H1 (cell line): ENCODE data around the gene TMEM63C. TPM values are rescaled to one million over a fixed set of nuclear protein-coding genes. Genes with fewer than 3 reads are reported as not detected.

Source experiments
- CTCF ChIA-PET: fragments of 300-600 bp; sonication (Branson Sonifier 250); formaldehyde crosslinking; loops from one replicate; lab custom pipeline; 2021; ENCODE audit not compliant: partially characterized antibody; lab: Charles Lee
- POLR2A ChIA-PET: fragments of 300-600 bp; sonication (Branson Sonifier 250); formaldehyde crosslinking; loops from one replicate; lab custom pipeline; 2021; ENCODE audit warnings: inconsistent platforms; ENCODE audit not compliant: partially characterized antibody; lab: Charles Lee
- DNase-seq, 2 experiments: peaks; one replicate each; pipeline versions ENCODE4 v3.0.0 to v3.0.0-alpha.2; 2010 to 2022; ENCODE audit warnings: low spot score in 2 of 2, low read depth in 1 of 2, mixed read lengths in 1 of 2
- FAIRE-seq: peaks from 2 replicates; lab custom pipeline; 2011; peaks lifted over from hg19 to GRCh38; lab: Jason Lieb, UNC
- H2AFZ ChIP-seq: 2 replicates; pipeline ENCODE4 v1.8.1; 2012; ENCODE audit warnings: low read length, inconsistent platforms
- H2AK5ac ChIP-seq: 2 replicates; pipeline ENCODE4 v1.6.1; 2013; ENCODE audit warnings: low read depth, low read length
- H2BK120ac ChIP-seq: replicated peaks from 2 replicates; pipeline ENCODE3; 2013; ENCODE audit warnings: low read depth, low read length, inconsistent platforms
- H2BK12ac ChIP-seq: 2 replicates; pipeline ENCODE4 v1.6.1; 2013; ENCODE audit warnings: low read depth, low read length
- H2BK15ac ChIP-seq: 2 replicates; pipeline ENCODE4 v1.6.1; 2013; ENCODE audit warnings: low read length
- H2BK20ac ChIP-seq: 2 replicates; pipeline ENCODE4 v1.6.1; 2013; ENCODE audit warnings: low read length
- H2BK5ac ChIP-seq: 2 replicates; pipeline ENCODE4 v1.6.1; 2013; ENCODE audit warnings: low read depth, low read length
- H3K14ac ChIP-seq: 2 replicates; pipeline ENCODE4 v1.6.1; 2013; ENCODE audit warnings: inconsistent platforms; ENCODE audit not compliant: insufficient read length
- H3K18ac ChIP-seq: 2 replicates; pipeline ENCODE4 v1.6.1; 2013; ENCODE audit warnings: low read length; ENCODE audit errors: extremely low read depth
- H3K23ac ChIP-seq: 2 replicates; pipeline ENCODE4 v1.6.1; 2013; ENCODE audit warnings: inconsistent platforms; ENCODE audit not compliant: insufficient read length
- H3K23me2 ChIP-seq: 2 replicates; pipeline ENCODE4 v1.6.1; 2013; ENCODE audit warnings: low read depth, low read length
- H3K27ac ChIP-seq: 2 replicates; pipeline ENCODE4 v1.6.1; 2011; ENCODE audit warnings: low read depth, low read length, inconsistent platforms
- H3K27me3 ChIP-seq, 4 experiments: replicated peaks in 1 of 4; 1 replicate in 1 of 4; 2 replicates in 3 of 4; pipeline versions ENCODE4 v1.6.1 to v1.8.1; 2011 to 2013; ENCODE audit warnings: low read length in 3 of 4, mild to moderate bottlenecking in 3 of 4, inconsistent platforms in 2 of 4, mixed read lengths in 2 of 4, moderate library complexity in 1 of 4; ENCODE audit not compliant: control insufficient read depth in 3 of 4, insufficient read depth in 3 of 4; ENCODE audit errors: extremely low read depth in 1 of 4
- H3K36me3 ChIP-seq, 4 experiments: 2 replicates each; pipeline versions ENCODE4 v1.6.1 to v1.8.1; 2011 to 2013; ENCODE audit warnings: mild to moderate bottlenecking in 4 of 4, low read length in 3 of 4, moderate library complexity in 2 of 4, control low read depth in 1 of 4, inconsistent platforms in 1 of 4; ENCODE audit not compliant: insufficient read depth in 4 of 4, control insufficient read depth in 2 of 4
- H3K4ac ChIP-seq: replicated peaks from 2 replicates; pipeline ENCODE3; 2013; ENCODE audit warnings: low read length, low read depth, mixed read lengths, inconsistent platforms; ENCODE audit not compliant: insufficient read length
- H3K4me1 ChIP-seq, 4 experiments: replicated peaks in 1 of 4; 1 replicate in 1 of 4; 2 replicates in 3 of 4; pipeline versions ENCODE4 v1.6.1 to v1.8.1; 2011 to 2013; ENCODE audit warnings: low read length in 3 of 4, inconsistent platforms in 2 of 4, mixed read lengths in 1 of 4; ENCODE audit not compliant: insufficient read depth in 4 of 4, control insufficient read depth in 3 of 4
- H3K4me2 ChIP-seq, 2 experiments: 2 replicates each; pipeline versions ENCODE4 v1.6.1 to v1.8.1; 2011 to 2013; ENCODE audit warnings: low read depth in 2 of 2, low read length in 2 of 2, control low read depth in 1 of 2, inconsistent platforms in 1 of 2, mild to moderate bottlenecking in 1 of 2; ENCODE audit not compliant: insufficient read depth in 1 of 2
- H3K4me3 ChIP-seq, 4 experiments: fragments of 200-600, 300-600 bp in 1 of 4; sonication (generic), shearing (Covaris generic), sonication (Bioruptor Twin) in 1 of 4; 2 replicates each; pipeline versions ENCODE4 v1.5.1 to v1.8.1; 2011 to 2016; ENCODE audit warnings: low read length in 4 of 4, low read depth in 3 of 4, control low read depth in 2 of 4, inconsistent platforms in 2 of 4, mild to moderate bottlenecking in 2 of 4, mixed read lengths in 1 of 4, moderate library complexity in 1 of 4; ENCODE audit not compliant: insufficient read depth in 2 of 4; ENCODE audit errors: extremely low read depth in 1 of 4
- H3K56ac ChIP-seq: replicated peaks from 2 replicates; pipeline ENCODE3; 2013; ENCODE audit warnings: low read depth, mild to moderate bottlenecking, mixed read lengths, low read length, inconsistent platforms; ENCODE audit not compliant: insufficient read length
- H3K79me1 ChIP-seq: 2 replicates; pipeline ENCODE4 v1.6.1; 2013; ENCODE audit warnings: low read depth, low read length, control low read depth
- H3K79me2 ChIP-seq, 2 experiments: 2 replicates each; pipeline versions ENCODE4 v1.6.1 to v1.8.1; 2012 to 2013; ENCODE audit warnings: low read length in 2 of 2, mild to moderate bottlenecking in 2 of 2, inconsistent platforms in 1 of 2; ENCODE audit not compliant: insufficient read depth in 2 of 2, control insufficient read depth in 1 of 2
- H3K9ac ChIP-seq, 4 experiments: replicated peaks in 1 of 4; 1 replicate in 1 of 4; 2 replicates in 3 of 4; pipeline versions ENCODE4 v1.6.1 to v1.8.1; 2011 to 2013; ENCODE audit warnings: low read depth in 3 of 4, low read length in 3 of 4, control low read depth in 2 of 4, mild to moderate bottlenecking in 2 of 4, moderate library complexity in 2 of 4, inconsistent platforms in 1 of 4; ENCODE audit errors: extremely low read depth in 1 of 4
- H3K9me3 ChIP-seq, 2 experiments: 2 replicates each; pipeline versions ENCODE4 v1.6.1 to v1.8.1; 2012 to 2013; ENCODE audit warnings: mild to moderate bottlenecking in 2 of 2, moderate library complexity in 2 of 2, control low read depth in 1 of 2, inconsistent platforms in 1 of 2, low read depth in 1 of 2, low read length in 1 of 2, mixed read lengths in 1 of 2; ENCODE audit not compliant: insufficient read depth in 2 of 2
- H4K20me1 ChIP-seq, 2 experiments: replicated peaks in 1 of 2; 2 replicates each; pipeline versions ENCODE3 to v1.8.1; 2011 to 2013; ENCODE audit warnings: inconsistent platforms in 2 of 2, low read length in 2 of 2, mild to moderate bottlenecking in 1 of 2; ENCODE audit not compliant: insufficient read depth in 2 of 2, control insufficient read depth in 1 of 2
- H4K5ac ChIP-seq: 2 replicates; pipeline ENCODE4 v1.6.1; 2013; ENCODE audit warnings: low read length, low read depth, mixed read lengths, inconsistent platforms; ENCODE audit not compliant: insufficient read length
- H4K8ac ChIP-seq: 2 replicates; pipeline ENCODE4 v1.8.0; 2013; ENCODE audit warnings: mild to moderate bottlenecking, moderate library complexity, low read length, inconsistent platforms; ENCODE audit not compliant: insufficient read depth; ENCODE audit errors: extremely low read depth
- H4K91ac ChIP-seq: replicated peaks from 2 replicates; pipeline ENCODE3; 2013; ENCODE audit warnings: low read length, mixed read lengths, inconsistent platforms; ENCODE audit not compliant: insufficient read length
- BRCA1 ChIP-seq: IDR thresholded peaks from 2 replicates; pipeline ENCODE4 v1.6.1; 2012; ENCODE audit warnings: low read depth, low read length, improper control_type of control experiment
- EP300 ChIP-seq, 2 experiments: IDR thresholded peaks; 1 replicate in 1 of 2; 2 replicates in 1 of 2; pipeline ENCODE4 v1.6.1; 2011 to 2012; ENCODE audit warnings: low read depth in 2 of 2, low read length in 2 of 2, mild to moderate bottlenecking in 2 of 2, borderline replicate concordance in 1 of 2, inconsistent platforms in 1 of 2, moderate library complexity in 1 of 2
- EZH2 ChIP-seq: fragments of 200-600 bp; sonication (generic); IDR thresholded peaks from 2 replicates; pipeline ENCODE4 v1.7.1; 2012; ENCODE audit warnings: low read depth, mild to moderate bottlenecking, moderate library complexity, low read length, inconsistent platforms; ENCODE audit not compliant: severe bottlenecking
- FOSL1 ChIP-seq: IDR thresholded peaks from 2 replicates; pipeline ENCODE4 v1.6.1; 2011; ENCODE audit warnings: mild to moderate bottlenecking, low read depth, low read length, moderate library complexity; ENCODE audit not compliant: insufficient read depth
- HDAC2 ChIP-seq, 2 experiments: fragments of 300-600 bp in 1 of 2; sonication (generic) in 1 of 2; IDR thresholded peaks; 2 replicates each; pipeline ENCODE4 v1.6.1; 2011 to 2012; ENCODE audit warnings: low read depth in 2 of 2, low read length in 2 of 2, mild to moderate bottlenecking in 2 of 2, moderate library complexity in 2 of 2, borderline replicate concordance in 1 of 2, inconsistent platforms in 1 of 2
- HDAC6 ChIP-seq: IDR thresholded peaks from one replicate; pipeline ENCODE4 v1.7.1; 2012; ENCODE audit warnings: low read depth, mild to moderate bottlenecking, inconsistent platforms, low read length, moderate library complexity
- KDM5A ChIP-seq: fragments of 200-600 bp; IDR thresholded peaks from 2 replicates; pipeline ENCODE4 v1.7.1; 2012; ENCODE audit warnings: mild to moderate bottlenecking, low read length, inconsistent platforms, mixed read lengths
- SP2 ChIP-seq: IDR thresholded peaks from 2 replicates; pipeline ENCODE4 v1.6.1; 2012; ENCODE audit warnings: mild to moderate bottlenecking, low read length, inconsistent platforms
- SP4 ChIP-seq: IDR thresholded peaks from 2 replicates; pipeline ENCODE4 v1.6.1; 2012; ENCODE audit warnings: low read length, inconsistent platforms
- SRF ChIP-seq: IDR thresholded peaks from 2 replicates; pipeline ENCODE4 v1.6.1; 2011; ENCODE audit warnings: mild to moderate bottlenecking, low read depth, low read length, moderate library complexity
- TAF7 ChIP-seq: optimal IDR thresholded peaks from 2 replicates; pipeline ENCODE3; 2011; ENCODE audit warnings: low read depth, mild to moderate bottlenecking, inconsistent platforms, low read length, moderate library complexity, borderline replicate concordance
- TCF12 ChIP-seq: IDR thresholded peaks from 2 replicates; pipeline ENCODE4 v1.6.1; 2011; ENCODE audit warnings: low read depth, mild to moderate bottlenecking, low read length
- WGBS, 2 experiments: shearing (Covaris generic) in 1 of 2; methylation state at CpG; one replicate each; pipeline versions ENCODE4 v1.1.6 to v1.1.7; 2013 to 2015; ENCODE audit warnings: low lambda C conversion rate in 2 of 2, mixed read lengths in 2 of 2, inconsistent platforms in 1 of 2, low coverage in 1 of 2, missing lambda C conversion rate in 1 of 2; ENCODE audit not compliant: insufficient replicate concordance in 2 of 2, insufficient coverage in 1 of 2, insufficient read length in 1 of 2; ENCODE audit errors: extremely low coverage in 1 of 2, missing lambda C conversion rate in 1 of 2; 5-methylcytosine and 5-hydroxymethylcytosine counted together
- polyA plus RNA-seq, 7 experiments: library from polyadenylated mRNA; depleted of rRNA in 3 of 7; stranded (reverse) in 5 of 7; unstranded in 2 of 7; fragments of >200 nt in 5 of 7; fragments of 200-250 nt in 2 of 7; gene quantifications; 1 replicate in 5 of 7; 2 replicates in 1 of 7; 4 replicates in 1 of 7; pipeline versions ENCODE4 v1.2.1 to v1.2.3, GENCODE V29; 2011 to 2013; ENCODE audit warnings: missing spikeins in 2 of 7, mixed read lengths in 2 of 7
- total RNA-seq: library from RNA; stranded (reverse); fragmentation: NEBNext Ultra II Directional; extraction: Animal tissue kit (Norgen Biotek cat#: 25700); gene quantifications from 2 replicates; pipeline ENCODE4 v1.2.1, GENCODE V29; 2021
- TF ChIP-seq, protein P1 (sequence below): IDR thresholded peaks from 2 replicates; pipeline ENCODE4 v1.6.1; 2012; ENCODE audit warnings: low read length, inconsistent platforms

The TMEM63C gene
- total and polyA plus RNA-seq, 2 of the 8 experiments (the other 6 are each of a cell fraction or from before 2014, with no cell fraction given), result 3.0 to 7.6 TPM

DNA sequence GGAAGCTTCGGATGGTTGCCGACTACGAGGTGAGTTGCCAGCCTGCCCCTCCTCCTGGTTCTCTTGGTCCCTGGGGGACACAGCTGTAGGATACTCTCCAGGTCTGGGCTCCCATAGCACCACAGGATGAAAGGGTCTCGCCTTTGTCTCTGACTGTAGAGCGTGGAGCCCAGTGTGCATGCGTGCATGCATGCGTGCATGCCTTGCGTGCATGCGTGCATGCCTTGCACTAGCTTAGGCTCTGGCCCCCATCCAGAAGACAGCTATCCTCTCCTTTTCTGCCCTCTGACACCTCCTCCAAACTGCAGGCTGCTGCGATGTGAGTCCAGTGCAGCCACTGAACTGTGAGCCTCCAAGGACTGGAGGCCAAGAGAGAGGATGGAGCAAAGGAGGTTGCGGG is 70.3 kb downstream of the TMEM63C start:
- Histone ChIP-seq H3K23me2 (no peaks in the 10 kb centered on the region), H3K27ac (no peak overlapping the region), H4K8ac (no peak overlapping the region), H2BK15ac (no peak overlapping the region), H3K36me3 (no peaks in the 10 kb centered on the region; a peak in 1 of 8 replicates), H2BK120ac (no peak overlapping the region), H3K4me3 (no peak overlapping the region), H3K9me3 (no peaks in the 10 kb centered on the region), H3K79me1 (no peaks in the 10 kb centered on the region), H3K27me3 (no peaks in the 10 kb centered on the region), H2BK20ac (no peak overlapping the region), H3K18ac (no peak overlapping the region), H3K4me2 (no peak overlapping the region), H2AFZ (no peak overlapping the region), H2AK5ac (no peak overlapping the region), H3K9ac (no peak overlapping the region), H3K14ac (no peak overlapping the region), H3K23ac (no peak overlapping the region), H3K4ac (no peak overlapping the region), H3K79me2 (no peaks in the 10 kb centered on the region), H4K5ac (no peak overlapping the region), H3K4me1 (no peaks in the 10 kb centered on the region), H4K20me1 (no peaks in the 10 kb centered on the region), H3K56ac (no peak overlapping the region), H2BK5ac (no peak overlapping the region), H2BK12ac (no peak overlapping the region), H4K91ac (no peak overlapping the region)
- DNase-seq (no peak), FAIRE-seq (no peak)
- ChIA-PET POLR2A (no interaction called here), CTCF (interaction anchor here (0.6 to 1.1 kb wide), 4 partner anchors 17 to 94 kb away, joined by 3 to 5 read pairs (median 3); no protein-coding TSS in a partner anchor)
- 90% methylated on average over 11 of the region's 11 CpGs; no CpG with 5 or more reads in 1 of the 2 experiments for WGBS, 2 experiments
- TF ChIP-seq EP300 (IDR thresholded peaks at IDR 0.05; ENCODE audit: borderline replicate concordance in 1 of 2, low read depth in 2 of 2, low read length in 2 of 2) (no peak), KDM5A (no peak), FOSL1 (no peak), TCF12 (no peak), HDAC6 (no peak), SRF (no peak), BRCA1 (no peak), SP4 (no peak), HDAC2 (IDR thresholded peaks at IDR 0.05; ENCODE audit: borderline replicate concordance in 1 of 2, low read depth in 2 of 2, low read length in 2 of 2) (no peak), TAF7 (no peak), EZH2 (no peak), SP2 (no peak)
- TF ChIP-seq, protein P1, sequence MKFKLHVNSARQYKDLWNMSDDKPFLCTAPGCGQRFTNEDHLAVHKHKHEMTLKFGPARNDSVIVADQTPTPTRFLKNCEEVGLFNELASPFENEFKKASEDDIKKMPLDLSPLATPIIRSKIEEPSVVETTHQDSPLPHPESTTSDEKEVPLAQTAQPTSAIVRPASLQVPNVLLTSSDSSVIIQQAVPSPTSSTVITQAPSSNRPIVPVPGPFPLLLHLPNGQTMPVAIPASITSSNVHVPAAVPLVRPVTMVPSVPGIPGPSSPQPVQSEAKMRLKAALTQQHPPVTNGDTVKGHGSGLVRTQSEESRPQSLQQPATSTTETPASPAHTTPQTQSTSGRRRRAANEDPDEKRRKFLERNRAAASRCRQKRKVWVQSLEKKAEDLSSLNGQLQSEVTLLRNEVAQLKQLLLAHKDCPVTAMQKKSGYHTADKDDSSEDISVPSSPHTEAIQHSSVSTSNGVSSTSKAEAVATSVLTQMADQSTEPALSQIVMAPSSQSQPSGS, result no peak
